Calu3 (cell line): ENCODE measurements around the gene HADHA. TPM values are rescaled to one million over a fixed set of nuclear protein-coding genes. Genes with fewer than 3 reads are reported as not detected.

Source experiments
- BruUV-seq: library from RNA; stranded (reverse); fragments of 400-500 nt; replicated peaks from 2 replicates; lab custom pipeline; 2021; lab: Mats Ljungman, UMichigan
- CTCF ChIA-PET: fragments of 300-600 bp; sonication (Branson Sonifier 250); formaldehyde crosslinking; loops from one replicate; lab custom pipeline; 2022; ENCODE audit warnings: antibody characterized with exemption; lab: Charles Lee
- DNase-seq: peaks from one replicate; pipeline ENCODE4 v3.0.0; 2022
- H3K27ac Mint-ChIP-seq: one replicate; pipeline ENCODE4 v1.8.0; 2022; ENCODE audit warnings: mixed read lengths; ENCODE audit not compliant: unreplicated experiment
- H3K27me3 Mint-ChIP-seq: one replicate; pipeline ENCODE4 v1.8.0; 2022; ENCODE audit warnings: mixed read lengths; ENCODE audit not compliant: unreplicated experiment
- H3K36me3 Mint-ChIP-seq: one replicate; pipeline ENCODE4 v1.8.0; 2022; ENCODE audit warnings: mild to moderate bottlenecking, moderate library complexity, mixed read lengths; ENCODE audit not compliant: insufficient read depth, unreplicated experiment
- H3K4me1 Mint-ChIP-seq: one replicate; pipeline ENCODE4 v1.8.0; 2022; ENCODE audit warnings: mild to moderate bottlenecking, low read depth, mixed read lengths; ENCODE audit not compliant: unreplicated experiment
- H3K4me3 Mint-ChIP-seq: one replicate; pipeline ENCODE4 v1.8.0; 2022; ENCODE audit warnings: mild to moderate bottlenecking, low read depth, moderate library complexity, mixed read lengths; ENCODE audit not compliant: unreplicated experiment
- H3K9me3 Mint-ChIP-seq: one replicate; pipeline ENCODE4 v1.8.0; 2022; ENCODE audit warnings: low read depth, mixed read lengths; ENCODE audit not compliant: unreplicated experiment
- intact Hi-C: fragments of 100-400 bp; cut with micrococcal nuclease; formaldehyde crosslinking; loops from one replicate; pipeline ENCODE4 v1.10.0; 2022; ENCODE audit not compliant: unreplicated experiment
- total RNA-seq: library from RNA; stranded (reverse); gene quantifications from 2 replicates; pipeline ENCODE4 v1.2.3, GENCODE V29; 2022
- TF ChIP-seq, protein P1 (sequence below): fragments of 200-600 bp; IDR thresholded peaks from one replicate; pipeline ENCODE4 v1.8.0; 2022; ENCODE audit warnings: antibody characterized with exemption; ENCODE audit not compliant: unreplicated experiment

HADHA gene
- total RNA-seq, 1 experiment from 2014 or later: 127 TPM

DNA sequence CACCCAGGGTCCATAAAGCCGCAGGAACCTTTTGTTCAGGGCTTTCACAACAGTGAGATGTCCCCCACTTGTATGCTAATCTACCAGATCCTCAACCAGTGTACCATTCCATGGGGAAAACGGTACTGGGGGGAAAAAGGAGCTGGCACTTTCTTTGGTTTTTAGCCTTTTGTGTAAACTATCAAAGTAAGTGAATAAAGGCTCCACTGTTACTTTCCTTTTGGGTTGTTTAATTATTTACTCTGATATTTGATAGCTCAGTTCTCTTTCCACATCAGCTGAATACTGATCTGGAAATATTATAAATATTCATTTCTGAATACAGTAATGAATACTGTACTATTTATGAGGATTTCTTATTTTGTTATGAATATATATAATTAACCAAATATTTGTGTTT lies 20.3 kb downstream of the HADHA start:
- H3K4me3 Mint-ChIP-seq: no peak overlapping the region
- H3K9me3 Mint-ChIP-seq: no peaks in the 10 kb centered on the region
- intact Hi-C loops: no loop called here
- TF ChIP-seq, protein P1, sequence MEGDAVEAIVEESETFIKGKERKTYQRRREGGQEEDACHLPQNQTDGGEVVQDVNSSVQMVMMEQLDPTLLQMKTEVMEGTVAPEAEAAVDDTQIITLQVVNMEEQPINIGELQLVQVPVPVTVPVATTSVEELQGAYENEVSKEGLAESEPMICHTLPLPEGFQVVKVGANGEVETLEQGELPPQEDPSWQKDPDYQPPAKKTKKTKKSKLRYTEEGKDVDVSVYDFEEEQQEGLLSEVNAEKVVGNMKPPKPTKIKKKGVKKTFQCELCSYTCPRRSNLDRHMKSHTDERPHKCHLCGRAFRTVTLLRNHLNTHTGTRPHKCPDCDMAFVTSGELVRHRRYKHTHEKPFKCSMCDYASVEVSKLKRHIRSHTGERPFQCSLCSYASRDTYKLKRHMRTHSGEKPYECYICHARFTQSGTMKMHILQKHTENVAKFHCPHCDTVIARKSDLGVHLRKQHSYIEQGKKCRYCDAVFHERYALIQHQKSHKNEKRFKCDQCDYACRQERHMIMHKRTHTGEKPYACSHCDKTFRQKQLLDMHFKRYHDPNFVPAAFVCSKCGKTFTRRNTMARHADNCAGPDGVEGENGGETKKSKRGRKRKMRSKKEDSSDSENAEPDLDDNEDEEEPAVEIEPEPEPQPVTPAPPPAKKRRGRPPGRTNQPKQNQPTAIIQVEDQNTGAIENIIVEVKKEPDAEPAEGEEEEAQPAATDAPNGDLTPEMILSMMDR: no peak
- H3K27me3 Mint-ChIP-seq: no peaks in the 10 kb centered on the region
- DNase-seq: no peak
- BruUV-seq: no TSS peak
- CTCF ChIA-PET: interaction anchor here (0.6 to 1.0 kb wide), 3 partner anchors 19 to 354 kb away, joined by 3 to 5 read pairs (median 4); no protein-coding TSS in a partner anchor
- peaks cover 12% of the 10 kb centered on the region for H3K4me1 Mint-ChIP-seq
- peak overlapping the region; percentile 75 for H3K27ac Mint-ChIP-seq
- no peaks in the 10 kb centered on the region for H3K36me3 Mint-ChIP-seq

DNA sequence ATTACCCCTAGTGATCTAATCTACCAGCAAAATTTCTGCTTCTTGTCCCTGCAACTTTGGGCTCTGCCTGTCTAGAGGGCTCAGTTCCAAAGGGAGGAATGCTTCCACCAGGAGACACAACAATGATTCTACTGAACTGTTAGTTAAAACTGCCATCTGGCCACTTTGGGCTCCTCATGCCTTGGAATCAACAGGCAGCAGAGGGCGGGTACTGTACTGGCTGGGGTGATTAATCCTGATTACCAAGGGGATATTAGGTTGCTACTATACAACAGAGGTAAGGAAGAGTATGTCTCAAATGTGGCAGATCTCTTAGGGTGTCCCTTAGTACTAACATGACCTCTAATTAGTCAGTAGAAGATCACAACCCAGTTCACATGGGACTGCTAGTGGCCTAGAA lies 21.4 kb downstream of the HADHA start:
- no peak overlapping the region for H3K4me3 Mint-ChIP-seq
- H3K9me3 Mint-ChIP-seq: no peaks in the 10 kb centered on the region
- intact Hi-C loops: no loop called here
- TF ChIP-seq, protein P1: no peak
- DNase-seq: no peak
- H3K4me1 Mint-ChIP-seq: peaks cover 12% of the 10 kb centered on the region
- H3K27ac Mint-ChIP-seq: no peak overlapping the region
- peaks cover under 1% of the 10 kb centered on the region for H3K36me3 Mint-ChIP-seq
- BruUV-seq: no TSS peak
- no peaks in the 10 kb centered on the region for H3K27me3 Mint-ChIP-seq
- CTCF ChIA-PET: no interaction called here

DNA sequence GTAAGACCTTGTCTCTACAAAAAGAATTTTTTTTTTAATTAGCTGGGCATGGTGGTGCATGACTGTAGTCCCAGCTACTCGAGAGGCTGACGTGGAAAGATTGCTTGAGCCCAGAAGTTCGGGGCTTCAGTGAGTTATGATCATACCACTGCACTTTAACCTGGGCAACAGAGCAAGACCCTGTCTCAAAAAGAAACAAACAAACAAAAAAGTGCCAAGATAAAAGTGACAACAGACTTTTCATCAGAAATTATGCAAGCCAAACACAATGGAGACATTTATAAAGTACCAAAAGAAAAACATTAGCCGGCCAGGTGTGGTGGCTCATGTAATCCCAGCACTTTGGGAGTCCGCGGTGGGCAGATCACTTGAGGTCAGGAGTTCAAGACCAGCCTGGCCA lies 26.7 kb downstream of the HADHA start:
- Mint-ChIP-seq H3K4me3 (no peak overlapping the region), H3K36me3 (peaks cover 29% of the 10 kb centered on the region), H3K9me3 (peaks cover 8% of the 10 kb centered on the region), H3K27me3 (no peaks in the 10 kb centered on the region), H3K4me1 (no peaks in the 10 kb centered on the region), H3K27ac (no peak overlapping the region)
- CTCF ChIA-PET: no interaction called here
- DNase-seq: no peak
- TF ChIP-seq, protein P1: no peak
- no TSS peak for BruUV-seq
- intact Hi-C loops: no loop called here

DNA sequence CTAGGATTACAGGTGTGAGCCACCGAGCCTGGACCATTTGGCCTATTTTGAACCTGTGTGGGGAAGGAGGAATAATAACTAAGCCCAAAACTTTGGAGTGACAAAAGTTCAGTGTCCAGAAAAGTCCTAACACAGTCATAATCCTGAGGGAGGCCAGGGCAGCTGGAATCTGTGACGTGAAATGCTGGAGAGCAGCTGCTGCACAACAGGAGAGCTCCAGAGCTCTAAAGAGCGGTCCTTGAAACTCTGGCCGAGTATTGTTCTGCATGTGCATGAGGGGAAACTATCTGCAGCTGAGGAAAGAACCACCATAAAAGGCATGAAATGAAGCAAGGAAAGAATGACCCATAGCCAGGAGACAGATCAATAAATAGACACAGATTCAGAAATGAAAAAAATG lies 27.8 kb downstream of the HADHA start:
- Mint-ChIP-seq H3K4me3 (no peak overlapping the region), H3K27ac (no peak overlapping the region), H3K9me3 (peaks cover 8% of the 10 kb centered on the region), H3K36me3 (peaks cover 37% of the 10 kb centered on the region), H3K4me1 (no peaks in the 10 kb centered on the region), H3K27me3 (no peaks in the 10 kb centered on the region)
- TF ChIP-seq, protein P1: no peak
- intact Hi-C loops: no loop called here
- BruUV-seq: no TSS peak
- CTCF ChIA-PET: no interaction called here
- no peak for DNase-seq
